Transverse colon (tissue), 4 donors: Measurements from ENCODE around the gene NAA80. TPM values are rescaled to one million over a fixed set of nuclear protein-coding genes. Genes with fewer than 3 reads are reported as not detected.
A peak's percentile ranks its signal among the peaks of the same experiment; 100 is the strongest.

Source experiments
- DNase-seq: peaks from one replicate; pipeline ENCODE4 v3.0.0-alpha.2; 2019
- H3K27ac ChIP-seq, 4 donors: fragments of 200-600 bp; sonication (generic); 2 replicates each; pipeline ENCODE4 v1.5.1; 2016 to 2018; ENCODE audit warnings: inconsistent platforms in 4 of 4
- H3K27me3 ChIP-seq: fragments of 200-600 bp; sonication (generic); 2 replicates; pipeline ENCODE4 v1.5.1; 2017; ENCODE audit warnings: inconsistent platforms
- H3K36me3 ChIP-seq, 4 donors: fragments of 200-600 bp; sonication (generic); 2 replicates each; pipeline ENCODE4 v1.5.1; 2017 to 2019; ENCODE audit warnings: inconsistent platforms in 4 of 4
- H3K4me1 ChIP-seq, 4 donors: fragments of 200-600 bp; sonication (generic); 2 replicates each; pipeline ENCODE4 v1.5.1; 2017 to 2020; ENCODE audit warnings: inconsistent platforms in 4 of 4
- H3K4me3 ChIP-seq, 4 donors: fragments of 200-600 bp; sonication (generic); 1 replicate in 1 of 4; 2 replicates in 3 of 4; pipeline versions ENCODE4 v1.5.1 to v1.6.1; 2017 to 2019; ENCODE audit warnings: inconsistent platforms in 4 of 4
- H3K9me3 ChIP-seq, 2 donors: fragments of 200-600 bp; sonication (generic); 2 replicates each; pipeline ENCODE4 v1.5.1; 2017 to 2019; ENCODE audit warnings: inconsistent platforms in 2 of 2
- CTCF ChIP-seq, 5 experiments: fragments of 200-600 bp in 3 of 5; fragments of 450-650 bp in 2 of 5; sonication (generic) in 3 of 5; IDR thresholded peaks; 1 replicate in 2 of 5; 2 replicates in 3 of 5; pipeline ENCODE4 v1.5.1; 2016 to 2017; ENCODE audit warnings: antibody characterized with exemption in 5 of 5, inconsistent platforms in 3 of 5, mild to moderate bottlenecking in 2 of 5, moderate library complexity in 1 of 5
- EP300 ChIP-seq: sonication (generic); formaldehyde crosslinking; IDR thresholded peaks from one replicate; pipeline ENCODE4 v1.6.1; 2017; ENCODE audit warnings: antibody characterized with exemption, low read depth
- POLR2A ChIP-seq: fragments of 450-650 bp; IDR thresholded peaks from one replicate; pipeline ENCODE4 v1.6.1; 2016; ENCODE audit warnings: antibody characterized with exemption, mild to moderate bottlenecking, moderate library complexity
- POLR2AphosphoS5 ChIP-seq, 3 donors: sonication (generic); formaldehyde crosslinking; IDR thresholded peaks; one replicate each; pipeline ENCODE4 v1.6.1; 2016; ENCODE audit warnings: antibody characterized with exemption in 3 of 3
- WGBS, 2 donors: methylation state at CpG; one replicate each; pipeline ENCODE4 v1.1.5; 2018; ENCODE audit warnings: low coverage in 1 of 2; 5-methylcytosine and 5-hydroxymethylcytosine counted together
- in situ Hi-C, 4 donors: fragments of 200-750 bp; cut with MboI; loops; one replicate each; pipeline versions ENCODE4 v1.15.0 to v1.15.1; 2017; ENCODE audit warnings: low sequenced_read_pairs in 3 of 4, low pct_ligation_motif_present in 1 of 4, low pct_unique_long_range_greater_than_20kb in 1 of 4
- intact Hi-C: fragments of 100-400 bp; cut with DNase I; formaldehyde crosslinking; loops from one replicate; pipeline ENCODE4 v1.15.1; 2023; ENCODE audit warnings: low total_unique reads
- total RNA-seq, 4 donors: library from RNA; depleted of rRNA; stranded (reverse); fragments of >200 nt; gene quantifications; one replicate each; pipeline ENCODE4 v1.1.0, GENCODE V29; 2016

The NAA80 gene
- total RNA-seq, 4 donors from 2014 or later, result 5.2 to 13.0 (median 7.8) TPM

- Histone ChIP-seq H3K27ac (peak overlapping the region; percentile 85 to 96 (median 88)), H3K9me3 (no peaks in the 10 kb centered on the region), H3K36me3 (no peaks in the 10 kb centered on the region), H3K4me1 (peaks cover 51 to 75% (median 58%) of the 10 kb centered on the region in 4 donors), H3K27me3 (no peaks in the 10 kb centered on the region), H3K4me3 (no peak overlapping the region)
- WGBS, 2 donors, result 85 to 96% methylated on average over 4 to 6 of the region's 6 CpGs
- DNase-seq, result no peak
- TF ChIP-seq CTCF (IDR thresholded peaks at IDR 0.05) (no peak), EP300 (no peak), POLR2A (no peak), POLR2AphosphoS5 (IDR thresholded peaks at IDR 0.05) (no peak)
- in situ Hi-C loops (no loop called here), intact Hi-C loops (no loop called here)
Measured at GRCh38 chr3:50266017-50266416, 33.2 kb downstream of the NAA80 start.

GRCh38 chr3:50265571-50265970, 33.6 kb downstream of the NAA80 start:
- intact Hi-C loops (no loop called here), in situ Hi-C loops (no loop called here)
- H3K27ac ChIP-seq, result peak overlapping the region; percentile 85 to 96 (median 88)
- DNase-seq, result no peak
- H3K27me3 ChIP-seq, result no peaks in the 10 kb centered on the region
- 45% methylated on average over 1 of the region's 1 CpG; no CpG with 5 or more reads in 1 of the 2 donors for WGBS, 2 donors
- H3K4me3 ChIP-seq, result no peak overlapping the region
- no peaks in the 10 kb centered on the region for H3K36me3 ChIP-seq
- TF ChIP-seq CTCF (IDR thresholded peaks at IDR 0.05) (no peak), POLR2A (no peak), EP300 (no peak), POLR2AphosphoS5 (IDR thresholded peaks at IDR 0.05) (no peak)
- H3K9me3 ChIP-seq, result no peaks in the 10 kb centered on the region
- H3K4me1 ChIP-seq, result peaks cover 54 to 78% (median 62%) of the 10 kb centered on the region in 4 donors

- Histone ChIP-seq H3K27ac (peak overlapping the region; percentile 85 to 96 (median 88)), H3K4me3 (no peak overlapping the region), H3K4me1 (peaks cover 56 to 77% (median 62%) of the 10 kb centered on the region in 4 donors), H3K27me3 (no peaks in the 10 kb centered on the region), H3K36me3 (no peaks in the 10 kb centered on the region), H3K9me3 (no peaks in the 10 kb centered on the region)
- TF ChIP-seq POLR2AphosphoS5 (IDR thresholded peaks at IDR 0.05) (no peak), EP300 (no peak), POLR2A (no peak), CTCF (IDR thresholded peaks at IDR 0.05) (no peak)
- intact Hi-C loops, result loop anchor here (5.0 kb wide), 1 partner anchor 38 kb away; no protein-coding TSS in a partner anchor
- in situ Hi-C loops, result no loop called here
- peak; percentile 41 for DNase-seq
- 56% methylated on average over 7 of the region's 7 CpGs; no CpG with 5 or more reads in 1 of the 2 donors for WGBS, 2 donors
Measured at GRCh38 chr3:50264964-50265485, 34.2 kb downstream of the NAA80 start.

GRCh38 chr3:50264383-50264963, 34.7 kb downstream of the NAA80 start:
- in situ Hi-C loops, result no loop called here
- intact Hi-C loops, result loop anchor here (5.0 kb wide), 1 partner anchor 37 kb away; no protein-coding TSS in a partner anchor
- 31 to 60% methylated on average over 1 to 7 of the region's 7 CpGs for WGBS, 2 donors
- H3K4me1 ChIP-seq, result peaks cover 56 to 76% (median 61%) of the 10 kb centered on the region in 4 donors
- DNase-seq, result peak; percentile 64
- no peak for TF ChIP-seq EP300
- peak in 1 of 3 donors; percentile 37 for TF ChIP-seq POLR2AphosphoS5 (IDR thresholded peaks at IDR 0.05)
- H3K9me3 ChIP-seq, result no peaks in the 10 kb centered on the region
- H3K4me3 ChIP-seq, result no peak overlapping the region
- no peaks in the 10 kb centered on the region for H3K36me3 ChIP-seq
- H3K27ac ChIP-seq, result peak overlapping the region; percentile 85 to 96 (median 88)
- no peaks in the 10 kb centered on the region for H3K27me3 ChIP-seq
